MM.1S (cell line): ENCODE data around the gene FRY.

Experiments
- CTCF ChIP-seq: fragments of 300-600 bp; sonication (generic); IDR thresholded peaks from 2 replicates; pipeline ENCODE4 v1.5.1; 2016; ENCODE audit warnings: antibody characterized with exemption, low read length, mixed read lengths
- EZH2 ChIP-seq: fragments of 300-600 bp; sonication (generic); optimal IDR thresholded peaks from 2 replicates; pipeline ENCODE3; 2017; ENCODE audit warnings: low read depth, mild to moderate bottlenecking, antibody characterized with exemption, low read length, mixed read lengths
- EZH2phosphoT487 ChIP-seq: fragments of 300-600 bp; sonication (generic); IDR thresholded peaks from 2 replicates; pipeline ENCODE4 v1.6.1; 2018; ENCODE audit warnings: antibody characterized with exemption, low read length

DNA sequence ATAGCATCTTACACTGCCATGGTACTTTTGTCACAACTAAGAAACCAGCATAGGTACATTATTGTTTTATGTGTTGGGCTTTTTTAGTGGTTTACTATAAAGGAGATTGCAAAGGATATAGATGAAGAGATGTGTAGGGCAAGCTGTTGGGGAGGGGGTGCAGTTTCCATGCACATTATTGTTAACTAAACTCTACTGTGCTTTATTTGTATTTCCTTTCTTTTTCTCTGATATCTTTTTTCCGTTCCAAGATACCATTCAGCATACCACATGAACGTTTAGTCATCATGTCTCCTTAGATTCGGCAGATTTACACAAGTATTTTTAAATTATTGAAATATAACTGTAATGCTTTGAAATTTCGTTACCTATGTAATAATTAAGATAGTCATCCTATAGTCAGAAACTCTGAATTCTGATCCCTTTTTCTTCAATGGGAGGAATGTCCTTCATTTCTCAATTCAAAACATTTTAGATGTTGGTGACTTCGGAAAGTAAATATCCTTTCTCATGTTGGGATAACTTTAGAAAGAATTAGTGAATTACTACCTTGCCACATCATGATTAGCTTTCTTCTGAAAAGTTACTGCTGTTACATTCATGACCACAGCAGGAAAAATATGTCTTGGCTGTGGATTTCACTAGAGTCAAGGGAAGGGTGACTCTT, 82.8 kb downstream of the FRY start:
- TF ChIP-seq CTCF (no peak), EZH2 (no peak), EZH2phosphoT487 (no peak)
